HG02884 (cell line): ENCODE measurements around the gene TBXAS1.
A peak's percentile ranks its signal among the peaks of the same experiment; 100 is the strongest.
"Not testable (repeated sequence)": the region's sequence is repeated elsewhere in the genome, so short reads cannot be mapped to it uniquely, and the experiment has no call there.

Source experiments
- ATAC-seq: cut with Tn5 transposase; IDR thresholded peaks from one replicate; pipeline ENCODE4 v1.9.1; 2021; ENCODE audit warnings: mild to moderate bottlenecking, moderate library complexity; ENCODE audit not compliant: unreplicated experiment

Gene TBXAS1

GRCh38 chr7:139825666-139826290 is 3.3 kb upstream of the TBXAS1 start:
- ATAC-seq = no peak

- ATAC-seq = no peak
These were observed 2.0 kb upstream of the TBXAS1 start for GRCh38 chr7:139827042-139827441.

GRCh38 chr7:139828446-139828845 is 618 bp upstream of the TBXAS1 start:
- ATAC-seq = no peak

GRCh38 chr7:139829775-139830117 is 682 bp downstream of the TBXAS1 start:
- no peak for ATAC-seq

GRCh38 chr7:139830292-139830691 is 1.2 kb downstream of the TBXAS1 start:
- no peak for ATAC-seq

- ATAC-seq = no peak
These were observed 1.9 kb downstream of the TBXAS1 start for GRCh38 chr7:139830782-139831501.

GRCh38 chr7:139835848-139836247 is 6.8 kb downstream of the TBXAS1 start:
- not testable (repeated sequence) for ATAC-seq

- ATAC-seq = not testable (repeated sequence)
These were observed 8.2 kb downstream of the TBXAS1 start for GRCh38 chr7:139837291-139837690.

- ATAC-seq = no peak
These were observed 9.2 kb downstream of the TBXAS1 start for GRCh38 chr7:139838276-139838675.

- ATAC-seq = no peak
These were observed 9.8 kb downstream of the TBXAS1 start for GRCh38 chr7:139838876-139839275.

GRCh38 chr7:139840776-139841175 is 11.7 kb downstream of the TBXAS1 start:
- ATAC-seq = no peak

GRCh38 chr7:139842401-139843210 is 13.5 kb downstream of the TBXAS1 start:
- peak; percentile 81 for ATAC-seq

GRCh38 chr7:139843211-139843537 is 14.1 kb downstream of the TBXAS1 start:
- ATAC-seq = not testable (repeated sequence)

- ATAC-seq = no peak
These were observed 15.8 kb downstream of the TBXAS1 start for GRCh38 chr7:139844779-139845442.

- ATAC-seq = no peak
These were observed 16.4 kb downstream of the TBXAS1 start for GRCh38 chr7:139845443-139845805.

- ATAC-seq = no peak
These were observed 17.2 kb downstream of the TBXAS1 start for GRCh38 chr7:139846297-139846696.

- no peak for ATAC-seq
These were observed 19.2 kb downstream of the TBXAS1 start for GRCh38 chr7:139848274-139848673.

GRCh38 chr7:139850906-139851305 is 21.8 kb downstream of the TBXAS1 start:
- no peak for ATAC-seq

- no peak for ATAC-seq
These were observed 22.9 kb downstream of the TBXAS1 start for GRCh38 chr7:139851770-139852481.

- ATAC-seq = no peak
These were observed 23.4 kb downstream of the TBXAS1 start for GRCh38 chr7:139852482-139852845.
